ENCODE data around the gene TSHR.

DNA sequence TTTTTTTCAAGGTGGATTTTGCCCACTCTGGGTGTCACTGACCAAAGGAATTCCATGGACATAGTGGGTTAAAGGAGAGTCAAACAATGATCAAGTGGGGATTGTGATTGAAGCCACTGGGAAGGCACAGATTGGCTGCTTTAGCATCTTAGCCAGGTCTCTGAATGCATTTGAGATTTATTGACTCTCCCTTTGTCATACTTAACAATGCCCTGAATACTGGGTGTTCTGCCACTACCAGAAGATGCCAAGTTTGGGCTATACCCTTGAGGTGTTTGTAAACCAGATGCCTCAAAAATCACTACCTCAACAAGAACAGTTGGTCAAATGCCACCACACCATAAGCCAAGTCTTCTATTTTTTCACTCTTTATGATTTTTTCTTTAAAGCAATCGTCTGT, 150.5 kb downstream of the TSHR start:
- TF ChIP-seq, protein P1, sequence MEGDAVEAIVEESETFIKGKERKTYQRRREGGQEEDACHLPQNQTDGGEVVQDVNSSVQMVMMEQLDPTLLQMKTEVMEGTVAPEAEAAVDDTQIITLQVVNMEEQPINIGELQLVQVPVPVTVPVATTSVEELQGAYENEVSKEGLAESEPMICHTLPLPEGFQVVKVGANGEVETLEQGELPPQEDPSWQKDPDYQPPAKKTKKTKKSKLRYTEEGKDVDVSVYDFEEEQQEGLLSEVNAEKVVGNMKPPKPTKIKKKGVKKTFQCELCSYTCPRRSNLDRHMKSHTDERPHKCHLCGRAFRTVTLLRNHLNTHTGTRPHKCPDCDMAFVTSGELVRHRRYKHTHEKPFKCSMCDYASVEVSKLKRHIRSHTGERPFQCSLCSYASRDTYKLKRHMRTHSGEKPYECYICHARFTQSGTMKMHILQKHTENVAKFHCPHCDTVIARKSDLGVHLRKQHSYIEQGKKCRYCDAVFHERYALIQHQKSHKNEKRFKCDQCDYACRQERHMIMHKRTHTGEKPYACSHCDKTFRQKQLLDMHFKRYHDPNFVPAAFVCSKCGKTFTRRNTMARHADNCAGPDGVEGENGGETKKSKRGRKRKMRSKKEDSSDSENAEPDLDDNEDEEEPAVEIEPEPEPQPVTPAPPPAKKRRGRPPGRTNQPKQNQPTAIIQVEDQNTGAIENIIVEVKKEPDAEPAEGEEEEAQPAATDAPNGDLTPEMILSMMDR (IDR thresholded peaks at IDR 0.05; ENCODE audit: insufficient read depth, low read length): no peak
- TF ChIP-seq POLR2AphosphoS5 (IDR thresholded peaks at IDR 0.05; ENCODE audit: low read depth): no peak

Data from HL-60 (cell line).